ENCODE measurements around the gene MYOZ1.

Gene MYOZ1

DNA sequence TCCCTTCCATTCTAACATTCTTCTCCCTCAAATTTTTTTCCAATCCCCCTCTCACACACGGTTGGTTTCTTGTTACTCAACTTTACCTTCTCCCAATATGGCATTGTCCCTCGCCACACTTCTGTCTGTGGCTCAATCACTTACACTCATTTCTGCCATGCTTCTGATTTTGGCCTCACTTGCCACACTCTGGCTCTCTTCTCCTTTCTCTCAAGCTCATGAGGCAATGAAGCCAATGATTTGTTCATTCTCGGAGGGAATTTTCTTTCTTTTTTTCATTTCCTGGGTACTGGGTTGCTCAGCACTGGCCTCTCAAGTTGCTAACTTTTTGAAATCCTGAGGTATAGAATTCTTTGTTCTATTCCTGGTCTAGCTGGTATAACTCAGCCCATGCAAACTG is 4.0 kb upstream of the MYOZ1 start:
- TF ChIP-seq ZFP30 (CRISPR knock-in tag; IDR thresholded peaks at IDR 0.05): no peak
- no peak for TF ChIP-seq SNAI2 (CRISPR knock-in tag; IDR thresholded peaks at IDR 0.05)
- TF ChIP-seq TOX (CRISPR knock-in tag; IDR thresholded peaks at IDR 0.05; ENCODE audit: borderline replicate concordance): no peak
- no peak for TF ChIP-seq ZFP3 (CRISPR knock-in tag; IDR thresholded peaks at IDR 0.05)
- no peak for TF ChIP-seq RARB (CRISPR knock-in tag; IDR thresholded peaks at IDR 0.05)
- no peak for TF ChIP-seq CSDC2 (CRISPR knock-in tag; IDR thresholded peaks at IDR 0.05)
- no peak for TF ChIP-seq ESRRG (CRISPR knock-in tag; IDR thresholded peaks at IDR 0.05)
- TF ChIP-seq TCF4 (CRISPR knock-in tag; IDR thresholded peaks at IDR 0.05; ENCODE audit: borderline replicate concordance): no peak
- TF ChIP-seq, protein P1, sequence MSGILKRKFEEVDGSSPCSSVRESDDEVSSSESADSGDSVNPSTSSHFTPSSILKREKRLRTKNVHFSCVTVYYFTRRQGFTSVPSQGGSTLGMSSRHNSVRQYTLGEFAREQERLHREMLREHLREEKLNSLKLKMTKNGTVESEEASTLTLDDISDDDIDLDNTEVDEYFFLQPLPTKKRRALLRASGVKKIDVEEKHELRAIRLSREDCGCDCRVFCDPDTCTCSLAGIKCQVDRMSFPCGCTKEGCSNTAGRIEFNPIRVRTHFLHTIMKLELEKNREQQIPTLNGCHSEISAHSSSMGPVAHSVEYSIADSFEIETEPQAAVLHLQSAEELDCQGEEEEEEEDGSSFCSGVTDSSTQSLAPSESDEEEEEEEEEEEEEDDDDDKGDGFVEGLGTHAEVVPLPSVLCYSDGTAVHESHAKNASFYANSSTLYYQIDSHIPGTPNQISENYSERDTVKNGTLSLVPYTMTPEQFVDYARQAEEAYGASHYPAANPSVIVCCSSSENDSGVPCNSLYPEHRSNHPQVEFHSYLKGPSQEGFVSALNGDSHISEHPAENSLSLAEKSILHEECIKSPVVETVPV (CRISPR knock-in tag; IDR thresholded peaks at IDR 0.05): no peak
- TF ChIP-seq, protein P2, sequence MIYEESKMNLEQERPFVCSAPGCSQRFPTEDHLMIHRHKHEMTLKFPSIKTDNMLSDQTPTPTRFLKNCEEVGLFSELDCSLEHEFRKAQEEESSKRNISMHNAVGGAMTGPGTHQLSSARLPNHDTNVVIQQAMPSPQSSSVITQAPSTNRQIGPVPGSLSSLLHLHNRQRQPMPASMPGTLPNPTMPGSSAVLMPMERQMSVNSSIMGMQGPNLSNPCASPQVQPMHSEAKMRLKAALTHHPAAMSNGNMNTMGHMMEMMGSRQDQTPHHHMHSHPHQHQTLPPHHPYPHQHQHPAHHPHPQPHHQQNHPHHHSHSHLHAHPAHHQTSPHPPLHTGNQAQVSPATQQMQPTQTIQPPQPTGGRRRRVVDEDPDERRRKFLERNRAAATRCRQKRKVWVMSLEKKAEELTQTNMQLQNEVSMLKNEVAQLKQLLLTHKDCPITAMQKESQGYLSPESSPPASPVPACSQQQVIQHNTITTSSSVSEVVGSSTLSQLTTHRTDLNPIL (CRISPR knock-in tag; IDR thresholded peaks at IDR 0.05; ENCODE audit: low read depth): no peak
- TF ChIP-seq ZNF565 (CRISPR knock-in tag; conservative IDR thresholded peaks at IDR 0.05; ENCODE audit: low read depth): no peak
- TF ChIP-seq, protein P3, sequence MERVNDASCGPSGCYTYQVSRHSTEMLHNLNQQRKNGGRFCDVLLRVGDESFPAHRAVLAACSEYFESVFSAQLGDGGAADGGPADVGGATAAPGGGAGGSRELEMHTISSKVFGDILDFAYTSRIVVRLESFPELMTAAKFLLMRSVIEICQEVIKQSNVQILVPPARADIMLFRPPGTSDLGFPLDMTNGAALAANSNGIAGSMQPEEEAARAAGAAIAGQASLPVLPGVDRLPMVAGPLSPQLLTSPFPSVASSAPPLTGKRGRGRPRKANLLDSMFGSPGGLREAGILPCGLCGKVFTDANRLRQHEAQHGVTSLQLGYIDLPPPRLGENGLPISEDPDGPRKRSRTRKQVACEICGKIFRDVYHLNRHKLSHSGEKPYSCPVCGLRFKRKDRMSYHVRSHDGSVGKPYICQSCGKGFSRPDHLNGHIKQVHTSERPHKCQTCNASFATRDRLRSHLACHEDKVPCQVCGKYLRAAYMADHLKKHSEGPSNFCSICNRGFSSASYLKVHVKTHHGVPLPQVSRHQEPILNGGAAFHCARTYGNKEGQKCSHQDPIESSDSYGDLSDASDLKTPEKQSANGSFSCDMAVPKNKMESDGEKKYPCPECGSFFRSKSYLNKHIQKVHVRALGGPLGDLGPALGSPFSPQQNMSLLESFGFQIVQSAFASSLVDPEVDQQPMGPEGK (CRISPR knock-in tag; IDR thresholded peaks at IDR 0.05; ENCODE audit: borderline replicate concordance): no peak
- no peak for ATAC-seq

DNA sequence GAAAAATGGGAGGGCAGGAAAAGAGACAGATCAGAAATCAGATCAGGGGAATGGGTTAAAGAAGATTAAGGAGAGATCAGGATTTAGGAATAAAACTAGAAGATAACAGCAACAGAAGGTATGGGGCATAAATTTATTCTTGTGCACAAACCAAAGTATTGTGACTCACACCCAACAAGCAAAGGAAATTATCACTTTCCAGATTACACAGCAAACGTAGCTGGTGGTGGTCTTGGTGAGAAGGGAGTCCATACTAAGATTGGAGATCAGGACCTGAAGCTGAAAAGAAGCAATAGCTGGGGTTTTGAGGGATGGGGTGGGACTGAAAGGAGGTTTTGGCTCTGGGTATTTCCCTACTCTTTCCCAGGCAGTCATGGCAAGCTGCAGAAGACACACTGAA is 3.5 kb upstream of the MYOZ1 start:
- TF ChIP-seq BACH2 (CRISPR knock-in tag; IDR thresholded peaks at IDR 0.05; ENCODE audit: borderline replicate concordance) (no peak), ESRRG (CRISPR knock-in tag; IDR thresholded peaks at IDR 0.05) (no peak), OSR1 (CRISPR knock-in tag; IDR thresholded peaks at IDR 0.05) (no peak), PPARA (CRISPR knock-in tag; IDR thresholded peaks at IDR 0.05; ENCODE audit: borderline replicate concordance) (no peak), ZNF8 (CRISPR knock-in tag; IDR thresholded peaks at IDR 0.05) (no peak), ISL1 (CRISPR knock-in tag; IDR thresholded peaks at IDR 0.05) (no peak), ARNTL (CRISPR knock-in tag; IDR thresholded peaks at IDR 0.05; ENCODE audit: borderline replicate concordance, low read depth) (no peak), ZFP3 (CRISPR knock-in tag; IDR thresholded peaks at IDR 0.05) (no peak), ZNF70 (CRISPR knock-in tag; IDR thresholded peaks at IDR 0.05) (no peak), ZC3H10 (CRISPR knock-in tag; IDR thresholded peaks at IDR 0.05) (no peak), ZFP30 (CRISPR knock-in tag; IDR thresholded peaks at IDR 0.05) (no peak), SNAI2 (CRISPR knock-in tag; IDR thresholded peaks at IDR 0.05) (no peak), RARB (CRISPR knock-in tag; IDR thresholded peaks at IDR 0.05) (no peak)
- TF ChIP-seq, protein P3 (CRISPR knock-in tag; IDR thresholded peaks at IDR 0.05; ENCODE audit: borderline replicate concordance): no peak
- TF ChIP-seq, protein P1 (CRISPR knock-in tag; IDR thresholded peaks at IDR 0.05): no peak
- TF ChIP-seq, protein P2 (CRISPR knock-in tag; IDR thresholded peaks at IDR 0.05; ENCODE audit: low read depth): no peak
- no peak for ATAC-seq
